ENCODE data around the gene MPP3. TPM values are rescaled to one million over a fixed set of nuclear protein-coding genes. Genes with fewer than 3 reads are reported as not detected.

MPP3 gene
- polyA plus RNA-seq, 3 donors: 1.5 TPM; not detected in 2

- H3K27ac Mint-ChIP-seq: no peak overlapping the region
- no peaks in the 10 kb centered on the region for H4K20me1 ChIP-seq (ENCODE audit: insufficient read depth, low read length)
- no peak overlapping the region for H3K27ac ChIP-seq (ENCODE audit: low read depth in 1 of 2, low read length in 2 of 2)
- H3K27me3 Mint-ChIP-seq (ENCODE audit: low read depth in 3 of 3): peaks cover 0 to 11% (median 3%) of the 10 kb centered on the region in 3 donors
- H3K9me3 Mint-ChIP-seq: peaks cover 0 to 9% (median 2%) of the 10 kb centered on the region in 7 donors
- H2AFZ ChIP-seq (ENCODE audit: insufficient read depth, low read depth, low read length, poor library complexity, severe bottlenecking): no peak overlapping the region
- H3K79me2 ChIP-seq (ENCODE audit: insufficient read depth, low read length): no peaks in the 10 kb centered on the region
- H3K4me3 ChIP-seq (replicated peaks in 1 of 3; ENCODE audit: low read depth in 2 of 3, low read length in 3 of 3): no peak overlapping the region
- H3K27me3 ChIP-seq (ENCODE audit: control insufficient read depth in 2 of 2, insufficient read depth in 2 of 2, low read length in 2 of 2): no peaks in the 10 kb centered on the region
- no peak overlapping the region for H3K9ac ChIP-seq (ENCODE audit: insufficient read depth, low read length, poor library complexity, severe bottlenecking)
- no peaks in the 10 kb centered on the region for H3K36me3 ChIP-seq (replicated peaks in 1 of 2; ENCODE audit: control insufficient read depth in 1 of 2, insufficient read depth in 2 of 2, low read length in 2 of 2)
- WGBS (ENCODE audit: insufficient coverage): 99% methylated on average over 8 of the region's 12 CpGs
- no peak overlapping the region for H3K4me2 ChIP-seq (replicated peaks; ENCODE audit: extremely low read depth, low read length, poor library complexity, severe bottlenecking)
- H3K36me3 Mint-ChIP-seq: no peaks in the 10 kb centered on the region
- peaks cover 0 to 7% of the 10 kb centered on the region in 2 donors for H3K9me3 ChIP-seq (replicated peaks in 1 of 2; ENCODE audit: control insufficient read depth in 1 of 2, insufficient read depth in 1 of 2, low read length in 2 of 2)
- no peaks in the 10 kb centered on the region for H3K4me1 ChIP-seq (ENCODE audit: control insufficient read depth in 1 of 2, insufficient read depth in 2 of 2, low read length in 2 of 2)
- H3K4me1 Mint-ChIP-seq: peaks cover 3% of the 10 kb centered on the region
- DNase-seq: no peak
- H3K4me3 Mint-ChIP-seq: no peak overlapping the region
- TF ChIP-seq CTCF (IDR thresholded peaks at IDR 0.05): no peak
- intact Hi-C loops (cut with micrococcal nuclease): no loop called here
Measured at GRCh38 chr17:43860077-43860725, 27.3 kb upstream of the MPP3 start.

- H3K79me2 ChIP-seq (ENCODE audit: insufficient read depth, low read length): no peaks in the 10 kb centered on the region
- Mint-ChIP-seq H3K27ac (no peak overlapping the region), H3K4me3 (no peak overlapping the region), H3K36me3 (no peaks in the 10 kb centered on the region), H3K9me3 (peaks cover 0 to 9% (median 2%) of the 10 kb centered on the region in 7 donors), H3K4me1 (peaks cover 3% of the 10 kb centered on the region), H3K27me3 (ENCODE audit: low read depth in 3 of 3) (peaks cover 1 to 17% (median 3%) of the 10 kb centered on the region in 3 donors)
- no peak for DNase-seq
- no peak overlapping the region for H2AFZ ChIP-seq (ENCODE audit: insufficient read depth, low read depth, low read length, poor library complexity, severe bottlenecking)
- H3K9me3 ChIP-seq (replicated peaks in 1 of 2; ENCODE audit: control insufficient read depth in 1 of 2, insufficient read depth in 1 of 2, low read length in 2 of 2): peaks cover 0 to 7% of the 10 kb centered on the region in 2 donors
- no peak overlapping the region for H3K27ac ChIP-seq (ENCODE audit: low read depth in 1 of 2, low read length in 2 of 2)
- TF ChIP-seq CTCF (IDR thresholded peaks at IDR 0.05): no peak
- no peaks in the 10 kb centered on the region for H3K4me1 ChIP-seq (ENCODE audit: control insufficient read depth in 1 of 2, insufficient read depth in 2 of 2, low read length in 2 of 2)
- intact Hi-C loops (cut with micrococcal nuclease): no loop called here
- no peak overlapping the region for H3K4me3 ChIP-seq (replicated peaks in 1 of 3; ENCODE audit: low read depth in 2 of 3, low read length in 3 of 3)
- no peak overlapping the region for H3K9ac ChIP-seq (ENCODE audit: insufficient read depth, low read length, poor library complexity, severe bottlenecking)
- H3K27me3 ChIP-seq (ENCODE audit: control insufficient read depth in 2 of 2, insufficient read depth in 2 of 2, low read length in 2 of 2): no peaks in the 10 kb centered on the region
- no peaks in the 10 kb centered on the region for H3K36me3 ChIP-seq (replicated peaks in 1 of 2; ENCODE audit: control insufficient read depth in 1 of 2, insufficient read depth in 2 of 2, low read length in 2 of 2)
- H4K20me1 ChIP-seq (ENCODE audit: insufficient read depth, low read length): no peaks in the 10 kb centered on the region
- 68% methylated on average over 11 of the region's 12 CpGs for WGBS (ENCODE audit: insufficient coverage)
- no peak overlapping the region for H3K4me2 ChIP-seq (replicated peaks; ENCODE audit: extremely low read depth, low read length, poor library complexity, severe bottlenecking)
Measured at GRCh38 chr17:43857957-43858600, 25.1 kb upstream of the MPP3 start.

All from CD14-positive monocyte (primary cell).